Esophagus (tissue), 2 donors: Measurements from ENCODE around the gene C11orf98. TPM values are rescaled to one million over a fixed set of nuclear protein-coding genes. Genes with fewer than 3 reads are reported as not detected.
A peak's percentile ranks its signal among the peaks of the same experiment; 100 is the strongest.
"Not testable (repeated sequence)": the region's sequence is repeated elsewhere in the genome, so short reads cannot be mapped to it uniquely, and the experiment has no call there.

ENCODE experiments used
- H3K27ac ChIP-seq, 2 donors: one replicate each; pipeline ENCODE4 v1.5.1; 2013; ENCODE audit warnings: low read depth in 2 of 2, mild to moderate bottlenecking in 2 of 2, inconsistent platforms in 1 of 2, low read length in 1 of 2, moderate library complexity in 1 of 2
- H3K27me3 ChIP-seq, 2 donors: one replicate each; pipeline ENCODE4 v1.6.1; 2013; ENCODE audit warnings: low read length in 2 of 2, control low read depth in 1 of 2, mild to moderate bottlenecking in 1 of 2; ENCODE audit not compliant: insufficient read depth in 2 of 2, control insufficient read depth in 1 of 2
- H3K36me3 ChIP-seq, 2 donors: one replicate each; pipeline ENCODE4 v1.6.1; 2013; ENCODE audit warnings: low read length in 1 of 2; ENCODE audit not compliant: control insufficient read depth in 2 of 2, insufficient read depth in 2 of 2
- H3K4me1 ChIP-seq, 2 donors: one replicate each; pipeline ENCODE4 v1.6.1; 2013; ENCODE audit warnings: low read length in 1 of 2; ENCODE audit not compliant: control insufficient read depth in 2 of 2, insufficient read depth in 2 of 2
- H3K4me3 ChIP-seq, 2 donors: one replicate each; pipeline ENCODE4 v1.5.1; 2013; ENCODE audit warnings: low read length in 2 of 2, mild to moderate bottlenecking in 2 of 2, low read depth in 1 of 2, moderate library complexity in 1 of 2
- H3K9me3 ChIP-seq, 2 donors: one replicate each; pipeline ENCODE4 v1.6.1; 2013; ENCODE audit warnings: mild to moderate bottlenecking in 2 of 2, low read depth in 1 of 2, low read length in 1 of 2, moderate library complexity in 1 of 2; ENCODE audit not compliant: control insufficient read depth in 2 of 2, insufficient read depth in 1 of 2
- WGBS, 2 donors: extraction: QIAGEN DNeasy Blood & Tissue Kit; methylation state at CpG; one replicate each; pipeline ENCODE4 v1.1.7; 2013; 5-methylcytosine and 5-hydroxymethylcytosine counted together
- polyA plus RNA-seq, 2 donors: library from polyadenylated mRNA; stranded (reverse); fragments of 200-250 nt; gene quantifications; one replicate each; pipeline ENCODE4 v1.2.3, GENCODE V29; 2013
- donor health status: healthy with polysubstance abuse.
- donor health status: Bipolar disorder and iron deficiency.

Gene C11orf98
- polyA plus RNA-seq, 2 donors = 71.9 to 96.9 TPM

DNA sequence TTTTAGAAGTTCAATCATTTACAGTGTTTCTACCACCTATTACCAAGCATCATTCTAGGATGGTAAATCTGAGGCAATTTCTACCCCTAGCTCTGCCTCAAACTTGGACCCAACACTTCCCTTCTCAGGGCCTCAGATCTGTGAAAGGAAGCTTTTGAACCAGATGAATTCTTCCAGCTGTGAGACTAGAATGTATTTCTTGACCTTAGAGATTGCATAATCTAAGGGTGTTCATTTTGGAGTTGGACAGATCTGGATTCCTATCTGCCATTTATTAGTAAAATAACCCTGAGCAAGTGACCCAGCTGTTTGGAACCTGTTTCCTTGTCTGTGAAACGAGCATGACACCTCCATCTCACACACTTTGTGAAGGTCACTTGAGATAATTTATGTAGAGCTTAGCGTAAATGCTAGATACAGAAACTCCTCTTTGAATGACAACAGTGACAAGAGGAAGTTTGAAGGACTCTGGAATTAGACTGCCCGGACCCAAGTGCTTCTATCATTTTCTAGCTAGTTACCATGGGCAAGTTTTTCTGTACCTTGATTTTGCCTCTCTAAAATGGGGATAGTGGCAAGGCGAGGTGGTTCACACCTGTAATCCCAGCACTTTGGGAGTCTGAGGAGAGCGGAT, 8.1 kb downstream of the C11orf98 start:
- Histone ChIP-seq H3K9me3 (no peaks in the 10 kb centered on the region), H3K4me3 (no peak overlapping the region), H3K27ac (no peak overlapping the region), H3K4me1 (no peaks in the 10 kb centered on the region), H3K36me3 (no peaks in the 10 kb centered on the region), H3K27me3 (no peaks in the 10 kb centered on the region)
- 68 to 70% methylated on average over 5 of the region's 5 CpGs for WGBS, 2 donors

DNA sequence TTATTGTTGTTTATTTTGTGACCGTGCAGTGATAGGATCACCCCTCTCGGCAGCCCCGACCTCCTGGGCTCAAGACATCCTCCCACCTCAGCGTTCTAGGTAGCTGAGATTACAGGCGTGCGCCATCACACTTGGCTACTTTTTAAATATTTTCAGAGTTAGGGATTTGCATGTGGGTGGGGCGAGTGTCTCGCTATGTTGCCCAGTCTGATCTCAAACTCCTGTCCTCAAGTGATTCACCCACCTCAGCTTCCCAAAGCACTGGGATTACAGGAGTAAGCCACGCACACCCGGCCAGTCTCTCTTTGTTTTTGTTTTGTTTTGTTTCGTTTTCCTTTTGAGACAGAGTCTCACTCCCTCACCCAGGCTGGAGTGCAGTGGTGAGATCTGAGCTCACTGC, 10.7 kb downstream of the C11orf98 start:
- H3K4me3 ChIP-seq = no peak overlapping the region
- H3K9me3 ChIP-seq = no peaks in the 10 kb centered on the region
- H3K27ac ChIP-seq = no peak overlapping the region
- peaks cover 3 to 5% of the 10 kb centered on the region in 2 donors for H3K36me3 ChIP-seq
- H3K4me1 ChIP-seq = no peaks in the 10 kb centered on the region
- WGBS, 2 donors = 83 to 88% methylated on average over 11 of the region's 11 CpGs
- no peaks in the 10 kb centered on the region for H3K27me3 ChIP-seq

DNA sequence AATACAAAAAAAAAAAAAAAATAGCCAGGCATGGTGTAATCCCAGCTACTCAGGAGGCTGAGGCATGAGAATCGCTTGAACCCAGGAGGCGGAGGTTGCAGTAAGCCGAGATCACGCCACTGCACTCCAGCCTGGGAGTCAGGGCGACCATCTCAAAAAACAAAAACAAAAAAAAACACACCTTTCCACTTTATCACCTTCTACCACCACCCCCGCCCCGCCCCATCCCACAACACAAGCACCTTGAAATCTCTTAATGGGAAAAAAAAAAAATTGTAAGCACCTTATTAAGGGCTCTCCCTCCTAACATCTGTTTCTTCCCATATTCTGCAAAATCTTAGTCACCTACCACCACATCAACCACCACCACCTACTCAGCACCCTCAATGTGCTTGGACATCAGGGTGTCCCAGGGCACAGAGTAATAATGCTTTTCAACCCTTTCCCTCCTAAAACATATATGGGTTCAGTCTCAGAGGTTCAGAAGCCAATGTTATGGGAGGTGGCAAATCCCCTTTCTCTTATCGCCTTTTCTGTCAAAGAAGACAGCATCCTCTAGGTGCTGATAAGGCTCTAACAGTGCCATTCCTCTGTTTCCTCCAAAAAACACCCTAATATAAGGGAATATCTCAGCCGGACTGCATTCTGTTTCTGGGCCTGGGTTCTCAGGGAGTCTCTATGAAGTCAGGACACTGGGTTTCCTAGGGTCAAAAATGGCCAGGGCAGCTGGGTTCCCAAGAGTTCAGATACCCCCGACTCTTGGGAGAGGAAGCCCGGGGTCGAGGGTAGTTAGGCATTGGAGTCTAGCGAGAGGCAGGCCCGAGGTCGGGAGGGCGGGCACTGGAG, 12.6 kb downstream of the C11orf98 start:
- Histone ChIP-seq H3K4me3 (peak overlapping the region; percentile 86 to 95), H3K4me1 (peaks cover 0 to 2% of the 10 kb centered on the region in 2 donors), H3K36me3 (peaks cover 10 to 24% of the 10 kb centered on the region in 2 donors), H3K9me3 (no peaks in the 10 kb centered on the region), H3K27me3 (no peaks in the 10 kb centered on the region), H3K27ac (peak overlapping the region; percentile 96 to 98)
- 22 to 25% methylated on average over 16 of the region's 16 CpGs for WGBS, 2 donors

DNA sequence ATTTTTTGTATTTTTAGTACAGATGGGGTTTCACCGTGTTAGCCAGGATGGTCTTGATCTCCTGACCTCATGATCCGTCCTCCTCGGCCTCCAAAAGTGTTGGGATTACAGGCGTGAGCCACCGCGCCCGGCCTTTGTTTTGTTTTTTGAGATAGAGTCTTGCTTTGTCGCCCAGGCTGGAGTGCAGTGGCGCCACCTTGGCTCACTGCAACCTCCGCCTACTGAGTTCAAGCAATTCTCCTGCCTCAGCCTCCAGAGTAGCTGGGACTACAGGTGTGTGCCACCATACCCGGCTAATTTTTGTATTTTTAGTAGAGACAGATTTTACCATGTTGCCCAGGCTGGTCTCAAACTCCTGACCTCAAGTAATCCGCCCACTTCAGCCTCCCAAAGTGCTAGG, 14.7 kb downstream of the C11orf98 start:
- H3K4me3 ChIP-seq, H3K27ac ChIP-seq, H3K9me3 ChIP-seq, H3K27me3 ChIP-seq, H3K4me1 ChIP-seq: not testable (repeated sequence)
- H3K36me3 ChIP-seq = peaks cover 10 to 25% of the 10 kb centered on the region in 2 donors
- WGBS, 2 donors = 93 to 95% methylated on average over 12 of the region's 12 CpGs

DNA sequence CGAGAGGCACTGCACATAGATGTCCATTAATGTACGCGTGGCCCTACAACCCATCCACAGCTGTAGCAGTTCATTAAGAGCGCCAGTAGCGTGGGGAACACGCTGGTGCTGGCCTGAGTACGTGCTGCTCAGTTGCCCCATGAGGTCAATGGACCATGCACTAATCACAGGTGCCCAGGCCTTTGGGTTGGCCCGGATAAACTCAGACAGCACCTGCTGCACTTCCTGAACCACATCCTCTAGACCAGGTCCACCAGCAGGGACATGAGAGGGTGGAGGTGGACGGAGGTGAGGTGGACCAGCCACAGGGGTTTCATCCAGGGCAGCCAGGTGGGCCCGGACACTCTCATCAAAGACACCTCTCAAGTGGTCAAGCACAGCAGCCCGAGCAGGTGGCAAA, 15.5 kb downstream of the C11orf98 start:
- 89 to 90% methylated on average over 11 of the region's 11 CpGs for WGBS, 2 donors
- no peaks in the 10 kb centered on the region for H3K9me3 ChIP-seq
- H3K27ac ChIP-seq = no peak overlapping the region
- no peak overlapping the region for H3K4me3 ChIP-seq
- H3K36me3 ChIP-seq = peaks cover 10 to 25% of the 10 kb centered on the region in 2 donors
- H3K4me1 ChIP-seq = peaks cover 0 to 11% of the 10 kb centered on the region in 2 donors
- H3K27me3 ChIP-seq = no peaks in the 10 kb centered on the region

DNA sequence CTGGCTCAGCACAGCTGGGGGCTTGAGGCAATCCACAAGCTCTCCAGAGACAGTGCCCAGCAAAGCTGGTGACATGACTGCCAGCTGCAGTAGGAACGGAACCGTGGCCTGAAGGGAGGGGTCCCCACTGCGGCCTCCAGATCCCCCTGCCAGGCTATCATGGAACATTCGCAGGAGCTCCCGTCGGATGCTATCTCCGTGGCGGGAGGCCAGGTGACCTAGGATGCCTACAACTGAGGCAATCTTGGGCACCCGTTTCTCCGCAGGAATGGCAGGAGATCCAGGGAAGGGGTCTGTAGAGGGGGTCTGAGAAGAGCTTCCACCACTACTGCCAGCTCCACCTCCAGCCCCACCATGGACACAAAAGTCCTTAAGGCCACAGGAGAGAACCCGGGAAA, 16.0 kb downstream of the C11orf98 start:
- peaks cover 10 to 25% of the 10 kb centered on the region in 2 donors for H3K36me3 ChIP-seq
- no peaks in the 10 kb centered on the region for H3K9me3 ChIP-seq
- no peak overlapping the region for H3K4me3 ChIP-seq
- no peaks in the 10 kb centered on the region for H3K27me3 ChIP-seq
- peaks cover 0 to 11% of the 10 kb centered on the region in 2 donors for H3K4me1 ChIP-seq
- no peak overlapping the region for H3K27ac ChIP-seq
- 92% methylated on average over 10 to 11 of the region's 11 CpGs for WGBS, 2 donors

DNA sequence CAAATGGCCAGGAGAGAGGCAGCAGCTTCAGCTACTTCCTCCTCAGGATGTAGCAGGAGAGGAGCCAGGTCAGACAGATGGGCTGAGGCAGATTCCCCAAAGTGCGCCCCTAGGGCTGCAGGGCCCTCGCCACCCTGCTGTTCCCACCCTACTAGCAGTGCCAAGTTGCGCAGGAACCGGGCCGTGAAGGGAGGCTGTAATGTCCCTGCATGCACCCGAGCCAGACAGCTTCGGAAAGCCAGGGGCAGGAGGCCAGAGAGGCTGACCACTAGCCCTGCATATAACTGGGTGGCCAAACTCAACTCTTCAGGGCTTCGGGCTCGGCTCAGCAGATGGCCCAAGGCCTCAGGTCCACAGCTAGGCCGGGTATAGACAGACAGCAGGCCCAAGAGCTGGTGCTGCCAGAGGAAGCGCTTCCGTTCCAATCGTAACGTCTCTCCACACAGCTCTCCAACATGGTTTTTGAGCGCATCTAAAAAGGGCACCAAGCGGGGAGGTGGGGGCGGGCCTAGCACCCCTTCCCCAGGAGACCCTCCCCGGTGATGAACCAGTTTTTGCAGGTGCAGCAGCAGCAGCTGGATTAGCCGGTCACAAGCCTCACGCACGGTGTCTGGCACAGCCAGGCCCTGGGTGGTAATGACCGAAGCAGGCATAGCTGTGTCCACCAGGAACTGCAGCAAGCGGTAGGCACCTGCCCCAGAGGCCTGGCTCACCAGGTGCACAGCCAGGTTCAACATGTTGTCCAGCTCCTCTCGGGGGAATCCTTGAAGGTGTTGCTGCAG, 16.6 kb downstream of the C11orf98 start:
- Histone ChIP-seq H3K4me3 (no peak overlapping the region), H3K36me3 (peaks cover 10 to 25% of the 10 kb centered on the region in 2 donors), H3K27me3 (no peaks in the 10 kb centered on the region), H3K4me1 (peaks cover 0 to 11% of the 10 kb centered on the region in 2 donors), H3K27ac (no peak overlapping the region), H3K9me3 (no peaks in the 10 kb centered on the region)
- WGBS, 2 donors = 90 to 91% methylated on average over 24 of the region's 24 CpGs

DNA sequence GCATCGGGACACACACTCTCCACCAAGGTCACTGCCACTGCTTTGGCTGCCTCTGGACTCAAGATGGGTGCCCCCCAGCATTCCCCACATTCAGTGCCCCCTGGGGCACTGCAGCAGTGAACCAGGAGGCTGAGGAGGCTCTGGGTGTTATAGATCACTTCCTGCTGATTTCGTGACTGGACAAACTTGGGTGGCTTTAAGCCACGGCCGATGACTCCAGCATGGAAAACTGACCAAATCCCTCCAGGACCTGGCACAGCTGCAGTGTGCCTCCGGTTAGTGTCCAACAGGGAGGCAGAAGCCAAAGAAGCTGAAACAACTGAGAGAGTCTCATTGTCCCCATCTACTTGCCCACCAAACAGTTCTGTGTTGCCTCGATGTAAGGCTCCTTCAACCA, 17.4 kb downstream of the C11orf98 start:
- Histone ChIP-seq H3K27me3 (no peaks in the 10 kb centered on the region), H3K9me3 (no peaks in the 10 kb centered on the region), H3K27ac (no peak overlapping the region), H3K4me3 (no peak overlapping the region), H3K36me3 (peaks cover 10 to 25% of the 10 kb centered on the region in 2 donors), H3K4me1 (peaks cover 0 to 11% of the 10 kb centered on the region in 2 donors)
- 82 to 87% methylated on average over 6 of the region's 6 CpGs for WGBS, 2 donors

DNA sequence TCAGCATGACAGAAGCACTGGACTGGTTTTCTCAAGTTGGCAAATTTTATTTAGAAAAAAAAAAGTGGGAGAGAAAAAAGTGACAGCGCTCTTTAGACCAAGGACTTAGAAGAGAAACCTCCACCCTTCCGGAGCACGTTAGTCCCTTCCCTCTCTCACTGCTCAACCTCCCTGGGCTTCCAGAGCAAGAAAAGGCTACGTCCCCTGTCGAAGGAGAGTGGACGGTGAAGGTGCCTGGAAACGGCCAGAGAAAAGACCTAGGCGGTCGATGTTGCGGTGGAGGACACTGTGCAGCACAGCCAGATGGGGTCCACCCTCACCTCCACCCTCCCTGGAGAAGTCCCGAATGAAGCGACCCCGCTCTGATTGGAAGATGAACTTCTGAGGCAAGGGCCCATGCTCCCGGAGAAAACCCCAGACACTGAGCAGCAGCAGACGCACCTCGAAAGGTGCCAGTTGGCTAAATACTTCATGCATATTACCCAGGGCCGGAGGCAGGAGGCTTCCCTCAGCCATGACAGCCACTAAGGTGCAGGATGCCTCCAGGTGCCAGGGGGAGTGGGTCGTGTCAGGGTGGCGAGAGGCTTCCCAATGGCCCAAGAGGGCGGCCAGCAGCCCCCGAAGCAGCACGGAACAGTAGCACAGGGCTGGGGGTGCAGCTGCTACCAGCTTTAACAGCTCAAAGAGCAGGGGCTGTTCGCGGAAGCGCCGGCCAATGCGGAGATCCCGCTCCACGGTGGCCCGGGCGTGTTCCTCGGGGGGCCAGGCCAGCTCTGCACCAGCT, 18.0 kb downstream of the C11orf98 start:
- 60% methylated on average over 32 of the region's 32 CpGs for WGBS, 2 donors
- H3K9me3 ChIP-seq = no peaks in the 10 kb centered on the region
- H3K27me3 ChIP-seq = no peaks in the 10 kb centered on the region
- H3K4me3 ChIP-seq = no peak overlapping the region
- peaks cover 10 to 25% of the 10 kb centered on the region in 2 donors for H3K36me3 ChIP-seq
- H3K4me1 ChIP-seq = peaks cover 0 to 11% of the 10 kb centered on the region in 2 donors
- peak overlapping the region; percentile 74 for H3K27ac ChIP-seq
